CD4-positive, alpha-beta T cell treated with Interleukin-1 beta for 1 hour (primary cell): Measurements from ENCODE around the gene TMEM141.
"Not testable (repeated sequence)": the region's sequence is repeated elsewhere in the genome, so short reads cannot be mapped to it uniquely, and the experiment has no call there.

ENCODE experiments used
- DNase-seq, 2 donors: peaks; one replicate each; pipeline ENCODE4 v3.0.0-alpha.2; 2020 to 2022

TMEM141 gene

GRCh38 chr9:136820971-136821825, 30.1 kb downstream of the TMEM141 start:
- DNase-seq = no peak

GRCh38 chr9:136821826-136822544, 30.8 kb downstream of the TMEM141 start:
- DNase-seq = no peak

GRCh38 chr9:136823136-136824046, 32.2 kb downstream of the TMEM141 start:
- DNase-seq = no peak

- no peak for DNase-seq
Measured at GRCh38 chr9:136824496-136825225, 33.5 kb downstream of the TMEM141 start.

- no peak for DNase-seq
Measured at GRCh38 chr9:136825295-136826187, 34.4 kb downstream of the TMEM141 start.

- DNase-seq = no peak
Measured at GRCh38 chr9:136826188-136826541, 35.0 kb downstream of the TMEM141 start.

GRCh38 chr9:136826703-136827582, 35.8 kb downstream of the TMEM141 start:
- no peak for DNase-seq

- DNase-seq = no peak
Measured at GRCh38 chr9:136827794-136828473, 36.8 kb downstream of the TMEM141 start.

GRCh38 chr9:136828474-136829140, 37.5 kb downstream of the TMEM141 start:
- DNase-seq = no peak

GRCh38 chr9:136829412-136829811, 38.3 kb downstream of the TMEM141 start:
- no peak for DNase-seq

GRCh38 chr9:136829981-136830885, 39.1 kb downstream of the TMEM141 start:
- DNase-seq = no peak

GRCh38 chr9:136831002-136831719, 40.0 kb downstream of the TMEM141 start:
- DNase-seq = no peak

GRCh38 chr9:136831720-136832104, 40.6 kb downstream of the TMEM141 start:
- no peak for DNase-seq

- no peak for DNase-seq
Measured at GRCh38 chr9:136832581-136832980, 41.4 kb downstream of the TMEM141 start.

- not testable (repeated sequence) for DNase-seq
Measured at GRCh38 chr9:136833381-136834048, 42.4 kb downstream of the TMEM141 start.

- DNase-seq = no peak
Measured at GRCh38 chr9:136835162-136835931, 44.2 kb downstream of the TMEM141 start.
